Fibroblast of lung (primary cell): ENCODE data around the gene ETV6. TPM values are rescaled to one million over a fixed set of nuclear protein-coding genes. Genes with fewer than 3 reads are reported as not detected.

ENCODE experiments used
- DNase-seq, 2 donors: peaks; one replicate each; pipeline versions ENCODE4 v3.0.0 to v3.0.0-alpha.2; 2010; ENCODE audit warnings: low read depth in 2 of 2
- H2AFZ ChIP-seq: 2 replicates; pipeline ENCODE4 v1.5.1; 2012; ENCODE audit warnings: low read length, control low read depth, inconsistent platforms
- H3K27ac ChIP-seq: 2 replicates; pipeline ENCODE4 v1.5.1; 2011; ENCODE audit warnings: low read length, control low read depth; ENCODE audit not compliant: insufficient read depth
- H3K27me3 ChIP-seq: 2 replicates; pipeline ENCODE4 v1.5.1; 2011; ENCODE audit warnings: mild to moderate bottlenecking, low read length; ENCODE audit not compliant: control insufficient read depth, insufficient read depth
- H3K36me3 ChIP-seq: 2 replicates; pipeline ENCODE4 v1.5.1; 2011; ENCODE audit warnings: low read length; ENCODE audit not compliant: control insufficient read depth, insufficient read depth
- H3K4me1 ChIP-seq: 2 replicates; pipeline ENCODE4 v1.5.1; 2011; ENCODE audit warnings: low read length; ENCODE audit not compliant: control insufficient read depth, insufficient read depth; ENCODE audit errors: extremely low read depth
- H3K4me2 ChIP-seq: 2 replicates; pipeline ENCODE4 v1.5.1; 2011; ENCODE audit warnings: low read length, control low read depth; ENCODE audit not compliant: insufficient read depth; ENCODE audit errors: extremely low read depth
- H3K4me3 ChIP-seq, 4 experiments: fragments of 200-600 bp in 1 of 4; sonication (generic) in 1 of 4; replicated peaks in 1 of 4; 2 replicates each; pipeline ENCODE4 v1.5.1; 2011 to 2016; ENCODE audit warnings: low read length in 4 of 4, low read depth in 3 of 4, mild to moderate bottlenecking in 3 of 4, control low read depth in 2 of 4, inconsistent platforms in 1 of 4, mixed read lengths in 1 of 4; ENCODE audit not compliant: insufficient read depth in 1 of 4; ENCODE audit errors: control extremely low read depth in 1 of 4
- H3K79me2 ChIP-seq: 2 replicates; pipeline ENCODE4 v1.5.1; 2012; ENCODE audit warnings: mild to moderate bottlenecking, low read length, inconsistent platforms; ENCODE audit not compliant: control insufficient read depth, insufficient read depth
- H3K9ac ChIP-seq: 2 replicates; pipeline ENCODE4 v1.5.1; 2011; ENCODE audit warnings: mild to moderate bottlenecking, low read length, control low read depth; ENCODE audit not compliant: insufficient read depth
- H3K9me3 ChIP-seq: 2 replicates; pipeline ENCODE4 v1.5.1; 2012; ENCODE audit warnings: low read depth, low read length; ENCODE audit not compliant: control insufficient read depth, insufficient read depth
- H4K20me1 ChIP-seq: 2 replicates; pipeline ENCODE4 v1.5.1; 2011; ENCODE audit warnings: low read length; ENCODE audit not compliant: control insufficient read depth, insufficient read depth; ENCODE audit errors: extremely low read depth
- CTCF ChIP-seq, 2 donors: IDR thresholded peaks in 1 of 2; conservative IDR thresholded peaks in 1 of 2; 1 replicate in 1 of 2; 2 replicates in 1 of 2; pipeline ENCODE4 v1.5.1; 2011 to 2012; ENCODE audit warnings: low read length in 2 of 2, control low read depth in 1 of 2, inconsistent platforms in 1 of 2, low read depth in 1 of 2, mild to moderate bottlenecking in 1 of 2
- EZH2 ChIP-seq: IDR thresholded peaks from 2 replicates; pipeline ENCODE4 v1.5.1; 2012; ENCODE audit warnings: low read length, control low read depth, mild to moderate bottlenecking; ENCODE audit errors: missing control alignments
- polyA plus RNA-seq, 2 donors: library from polyadenylated mRNA; depleted of rRNA in 1 of 2; stranded (reverse) in 1 of 2; unstranded in 1 of 2; fragments of >200 nt; gene quantifications; 2 replicates each; pipeline ENCODE4 v1.2.1, GENCODE V29; 2011 to 2012; ENCODE audit warnings: missing spikeins in 1 of 2
- total RNA-seq: library from RNA; depleted of rRNA; stranded (reverse); fragments of >200 nt; gene quantifications from 2 replicates; pipeline ENCODE4 v1.2.1, GENCODE V29; 2014

Gene ETV6
- total and polyA plus RNA-seq, 2 donors (not counting 1 experiment from before 2014, with no cell fraction given): 4.3 to 8.9 TPM

DNA sequence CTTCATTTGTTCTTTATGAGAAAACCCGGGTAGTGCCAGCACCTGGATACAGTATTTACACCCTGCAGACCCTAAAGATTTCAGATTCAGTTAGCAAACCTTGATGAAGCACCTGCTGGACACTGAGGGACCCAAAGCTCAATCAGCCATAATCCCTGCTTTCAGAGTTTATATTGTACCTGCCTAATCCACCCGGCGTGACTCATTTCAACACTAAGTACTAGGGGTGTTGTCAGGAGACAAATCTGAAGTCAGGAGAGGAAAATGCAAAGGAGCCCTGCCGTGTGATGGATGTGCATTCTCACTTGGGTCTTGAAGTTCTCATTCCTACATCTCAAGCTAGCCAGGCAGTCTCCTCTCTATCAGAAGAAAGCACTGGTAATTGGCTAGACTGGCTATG is 244.5 kb downstream of the ETV6 start:
- Histone ChIP-seq H3K27ac (no peak overlapping the region), H4K20me1 (no peaks in the 10 kb centered on the region), H3K36me3 (no peaks in the 10 kb centered on the region), H3K9ac (no peak overlapping the region), H3K4me2 (no peak overlapping the region), H3K4me1 (no peaks in the 10 kb centered on the region), H3K4me3 (no peak overlapping the region), H3K9me3 (no peaks in the 10 kb centered on the region), H3K27me3 (no peaks in the 10 kb centered on the region), H3K79me2 (no peaks in the 10 kb centered on the region), H2AFZ (no peak overlapping the region)
- TF ChIP-seq EZH2 (no peak), CTCF (conservative IDR thresholded peaks at IDR 0.05 in 1 of 2, IDR thresholded peaks at IDR 0.05 in 1 of 2; ENCODE audit: low read depth in 1 of 2, low read length in 2 of 2) (no peak)
- DNase-seq: no peak

- Histone ChIP-seq H3K27ac (no peak overlapping the region), H3K27me3 (no peaks in the 10 kb centered on the region), H3K4me2 (no peak overlapping the region), H3K4me3 (no peak overlapping the region), H4K20me1 (no peaks in the 10 kb centered on the region), H3K36me3 (no peaks in the 10 kb centered on the region), H3K4me1 (no peaks in the 10 kb centered on the region), H2AFZ (no peak overlapping the region), H3K9me3 (no peaks in the 10 kb centered on the region), H3K79me2 (no peaks in the 10 kb centered on the region), H3K9ac (no peak overlapping the region)
- no peak for TF ChIP-seq EZH2
- no peak for TF ChIP-seq CTCF (conservative IDR thresholded peaks at IDR 0.05 in 1 of 2, IDR thresholded peaks at IDR 0.05 in 1 of 2; ENCODE audit: low read depth in 1 of 2, low read length in 2 of 2)
- no peak for DNase-seq
Observed at GRCh38 chr12:11894890-11895289, 245.4 kb downstream of the ETV6 start.

GRCh38 chr12:11895421-11896078 is 246.1 kb downstream of the ETV6 start:
- Histone ChIP-seq H3K27ac (no peak overlapping the region), H3K9me3 (no peaks in the 10 kb centered on the region), H3K4me1 (no peaks in the 10 kb centered on the region), H3K4me3 (no peak overlapping the region), H4K20me1 (no peaks in the 10 kb centered on the region), H2AFZ (no peak overlapping the region), H3K79me2 (no peaks in the 10 kb centered on the region), H3K36me3 (no peaks in the 10 kb centered on the region), H3K27me3 (no peaks in the 10 kb centered on the region), H3K9ac (no peak overlapping the region), H3K4me2 (no peak overlapping the region)
- TF ChIP-seq CTCF (conservative IDR thresholded peaks at IDR 0.05 in 1 of 2, IDR thresholded peaks at IDR 0.05 in 1 of 2; ENCODE audit: low read depth in 1 of 2, low read length in 2 of 2) (no peak), EZH2 (no peak)
- no peak for DNase-seq
